Hematopoietic multipotent progenitor cell treated with erythropoietin and hydrocortisone succinate and interleukin-3 and kit ligand, for 17 days (in vitro differentiated cells): ENCODE results near the gene PRR3.

Experiments
- DNase-seq: peaks from one replicate; pipeline ENCODE4 v3.0.0-alpha.2; 2015; ENCODE audit warnings: low spot score

The PRR3 gene

DNA sequence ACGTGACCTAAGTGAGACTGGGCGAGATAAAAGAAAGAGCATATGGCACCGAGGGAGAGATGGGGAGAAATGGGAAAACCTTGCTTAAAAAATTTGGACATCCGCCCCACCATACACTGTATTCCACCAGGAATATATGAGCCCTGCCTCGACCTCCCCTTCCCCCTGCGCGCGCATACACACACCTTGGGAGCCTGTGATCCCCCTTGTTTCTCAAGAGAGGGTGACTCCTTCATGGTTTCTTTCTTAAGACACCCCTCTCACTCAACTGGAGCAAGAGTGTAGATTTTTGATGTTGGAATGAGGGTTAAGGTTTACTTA lies 14.6 kb downstream of the PRR3 start:
- no peak for DNase-seq

DNA sequence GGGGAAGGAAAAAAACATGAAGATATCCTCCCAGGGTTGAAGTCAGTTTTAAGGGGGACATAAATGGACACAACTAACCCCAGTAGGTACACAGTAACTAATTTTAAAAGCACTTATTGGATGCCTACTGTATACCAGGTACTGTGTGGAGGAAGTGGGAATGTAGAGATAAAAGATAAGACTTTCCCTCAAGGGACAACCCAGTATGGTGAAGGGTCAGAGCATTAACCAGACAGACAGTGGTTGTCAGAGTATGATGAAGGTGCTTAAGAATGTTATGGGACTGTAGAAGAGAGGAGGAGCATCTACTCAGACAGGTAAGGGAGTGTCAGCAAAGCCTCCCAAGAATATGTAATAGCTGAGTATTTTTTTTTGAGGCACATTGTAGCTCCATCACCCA lies 15.1 kb downstream of the PRR3 start:
- DNase-seq = no peak

DNA sequence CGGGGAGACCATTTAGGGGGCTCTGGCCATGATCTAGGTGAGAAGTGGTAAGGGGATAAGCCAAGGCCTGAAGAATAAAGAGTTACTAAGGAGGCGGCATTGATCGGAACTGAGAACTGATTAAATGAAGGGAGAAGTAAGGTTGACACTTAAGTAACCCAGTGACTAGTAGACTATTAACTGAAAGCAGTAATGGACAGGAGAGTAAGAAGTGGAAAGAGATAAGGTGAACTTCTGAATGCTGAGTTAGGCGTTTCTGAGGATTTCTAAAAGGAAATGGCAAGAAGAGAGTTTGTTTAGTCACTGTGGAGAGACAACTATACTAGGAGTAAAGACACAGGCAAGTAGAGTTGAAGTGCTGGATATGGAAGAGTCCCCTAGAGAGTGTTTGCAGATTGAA lies 16.0 kb downstream of the PRR3 start:
- no peak for DNase-seq

DNA sequence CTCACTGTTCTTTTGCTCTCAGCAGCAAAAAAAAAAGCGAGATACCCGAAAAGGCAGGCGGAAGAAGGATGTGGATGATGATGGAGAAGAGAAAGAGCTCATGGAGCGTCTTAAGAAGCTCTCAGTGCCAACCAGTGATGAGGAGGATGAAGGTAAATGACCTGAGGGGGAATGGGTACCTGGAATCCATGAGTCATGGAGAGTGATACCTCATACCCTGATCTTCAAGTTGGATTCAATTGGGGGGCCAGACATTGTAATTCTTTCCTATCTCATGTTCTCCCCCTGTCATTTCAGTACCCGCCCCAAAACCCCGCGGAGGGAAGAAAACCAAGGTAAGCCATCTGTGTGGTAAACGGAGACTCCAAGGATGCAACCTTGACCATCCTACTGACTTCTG lies 21.0 kb downstream of the PRR3 start:
- DNase-seq = no peak

DNA sequence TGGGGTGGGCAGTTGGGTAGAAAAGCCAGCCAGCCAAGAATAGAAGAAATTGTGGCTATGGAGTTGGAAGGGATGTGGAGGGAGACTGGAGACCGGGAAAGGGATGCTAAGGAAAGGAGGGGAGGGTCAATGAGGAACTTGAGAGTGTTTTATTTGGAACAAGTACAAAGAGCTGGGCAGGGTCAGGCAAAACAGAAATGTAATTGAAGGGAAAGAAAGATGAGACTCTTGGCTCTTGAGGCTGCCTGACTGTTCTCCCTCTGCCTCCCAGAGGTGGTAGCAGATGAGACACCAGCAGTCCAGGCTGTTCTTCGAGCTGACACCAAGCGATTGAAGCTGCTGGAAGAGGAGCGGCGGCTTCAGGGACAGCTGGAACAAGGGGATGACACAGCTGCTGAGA lies 26.8 kb downstream of the PRR3 start:
- DNase-seq = no peak

DNA sequence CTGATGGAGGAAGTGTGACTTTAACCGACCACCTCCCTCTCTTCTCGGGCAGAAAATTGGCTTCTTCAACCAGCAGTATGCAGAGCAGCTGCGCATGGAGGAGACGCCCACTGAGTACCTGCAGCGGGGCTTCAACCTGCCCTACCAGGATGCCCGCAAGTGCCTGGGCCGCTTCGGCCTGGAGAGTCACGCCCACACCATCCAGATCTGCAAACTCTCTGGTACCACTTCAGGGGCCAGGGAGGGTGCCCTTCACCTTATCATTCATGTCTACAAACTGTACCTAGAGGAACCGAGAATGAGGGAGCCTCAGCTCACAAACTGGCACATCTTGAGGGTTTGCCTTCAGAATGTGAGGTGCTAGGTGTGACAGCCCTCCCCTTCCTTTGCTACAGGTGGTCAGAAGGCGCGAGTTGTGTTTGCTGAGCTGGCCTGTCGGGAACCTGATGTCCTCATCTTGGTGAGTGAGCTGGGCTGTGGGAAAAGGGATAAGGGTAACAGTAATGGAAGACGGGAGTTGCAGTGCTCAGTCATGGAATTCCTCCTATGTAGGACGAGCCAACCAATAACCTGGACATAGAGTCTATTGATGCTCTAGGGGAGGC lies 32.8 kb downstream of the PRR3 start:
- no peak for DNase-seq

DNA sequence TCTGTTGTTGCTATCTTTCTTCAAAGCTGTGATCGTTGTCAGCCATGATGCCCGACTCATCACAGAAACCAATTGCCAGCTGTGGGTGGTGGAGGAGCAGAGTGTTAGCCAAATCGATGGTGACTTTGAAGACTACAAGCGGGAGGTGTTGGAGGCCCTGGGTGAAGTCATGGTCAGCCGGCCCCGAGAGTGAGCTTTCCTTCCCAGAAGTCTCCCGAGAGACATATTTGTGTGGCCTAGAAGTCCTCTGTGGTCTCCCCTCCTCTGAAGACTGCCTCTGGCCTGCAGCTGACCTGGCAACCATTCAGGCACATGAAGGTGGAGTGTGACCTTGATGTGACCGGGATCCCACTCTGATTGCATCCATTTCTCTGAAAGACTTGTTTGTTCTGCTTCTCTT lies 33.4 kb downstream of the PRR3 start:
- DNase-seq = no peak

DNA sequence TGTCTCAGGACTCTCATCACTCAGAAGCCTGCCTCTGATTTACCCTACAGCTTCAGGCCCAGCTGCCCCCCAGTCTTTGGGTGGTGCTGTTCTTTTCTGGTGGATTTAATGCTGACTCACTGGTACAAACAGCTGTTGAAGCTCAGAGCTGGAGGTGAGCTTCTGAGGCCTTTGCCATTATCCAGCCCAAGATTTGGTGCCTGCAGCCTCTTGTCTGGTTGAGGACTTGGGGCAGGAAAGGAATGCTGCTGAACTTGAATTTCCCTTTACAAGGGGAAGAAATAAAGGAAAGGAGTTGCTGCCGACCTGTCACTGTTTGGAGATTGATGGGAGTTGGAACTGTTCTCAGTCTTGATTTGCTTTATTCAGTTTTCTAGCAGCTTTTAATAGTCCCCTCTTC lies 33.9 kb downstream of the PRR3 start:
- DNase-seq = peak; percentile 63

DNA sequence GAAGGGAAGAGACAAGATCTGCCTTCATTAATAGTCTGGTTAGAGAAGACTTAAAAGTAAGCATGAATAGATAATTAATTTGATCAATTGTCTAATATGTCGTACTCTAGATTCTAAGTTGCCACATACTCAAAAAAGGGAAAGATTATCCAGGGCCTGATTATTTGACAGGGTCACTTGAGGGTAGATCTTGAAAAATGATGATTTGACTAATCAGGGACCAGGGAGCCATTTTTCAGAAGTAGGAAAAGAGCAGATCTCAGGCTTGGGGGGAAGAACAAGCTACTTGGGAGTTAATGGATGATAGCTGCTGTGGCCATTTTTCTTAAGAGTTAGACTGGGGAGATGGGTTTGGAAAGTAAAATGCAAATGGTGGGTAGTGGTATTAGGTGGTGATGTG lies 35.2 kb downstream of the PRR3 start:
- DNase-seq = no peak

DNA sequence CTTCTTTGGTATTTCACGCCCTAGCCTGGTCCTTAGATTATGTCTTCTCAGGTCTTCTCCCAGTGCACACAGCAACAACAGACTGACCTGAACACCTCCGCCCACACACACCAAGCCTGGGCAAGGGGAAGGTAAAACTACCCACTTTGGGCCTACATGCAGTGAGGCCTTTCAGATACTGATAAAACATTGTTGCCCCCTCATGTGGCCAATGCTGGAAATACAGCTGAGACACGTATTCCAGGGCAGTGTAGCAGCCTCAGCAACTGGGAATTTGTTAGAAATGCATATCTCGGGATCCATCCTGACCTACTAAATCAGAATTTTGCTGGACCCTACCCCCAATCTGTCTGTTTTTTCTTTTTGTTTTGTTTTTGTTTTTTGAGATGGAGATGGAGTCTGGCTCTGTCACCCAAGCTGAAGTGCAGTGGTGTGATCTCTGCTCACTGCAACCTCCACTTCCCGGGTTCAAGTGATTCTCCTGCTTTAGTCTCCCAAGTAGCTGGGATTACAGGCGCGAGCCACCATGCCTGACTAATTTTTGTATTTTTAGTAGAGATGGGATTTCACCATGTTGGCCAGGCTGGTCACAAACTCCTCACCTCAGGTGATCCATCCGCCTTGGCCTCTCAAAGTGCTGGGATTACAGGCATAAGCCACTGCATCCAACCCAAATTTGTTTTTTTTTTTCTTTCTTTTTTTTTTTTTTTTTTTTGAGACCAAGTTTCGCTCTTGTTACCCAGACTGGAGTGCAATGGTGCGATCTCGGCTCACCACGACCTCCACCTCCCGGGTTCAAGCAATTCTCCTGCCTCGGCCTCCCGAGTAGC lies 40.4 kb downstream of the PRR3 start:
- peak; percentile 89 for DNase-seq

DNA sequence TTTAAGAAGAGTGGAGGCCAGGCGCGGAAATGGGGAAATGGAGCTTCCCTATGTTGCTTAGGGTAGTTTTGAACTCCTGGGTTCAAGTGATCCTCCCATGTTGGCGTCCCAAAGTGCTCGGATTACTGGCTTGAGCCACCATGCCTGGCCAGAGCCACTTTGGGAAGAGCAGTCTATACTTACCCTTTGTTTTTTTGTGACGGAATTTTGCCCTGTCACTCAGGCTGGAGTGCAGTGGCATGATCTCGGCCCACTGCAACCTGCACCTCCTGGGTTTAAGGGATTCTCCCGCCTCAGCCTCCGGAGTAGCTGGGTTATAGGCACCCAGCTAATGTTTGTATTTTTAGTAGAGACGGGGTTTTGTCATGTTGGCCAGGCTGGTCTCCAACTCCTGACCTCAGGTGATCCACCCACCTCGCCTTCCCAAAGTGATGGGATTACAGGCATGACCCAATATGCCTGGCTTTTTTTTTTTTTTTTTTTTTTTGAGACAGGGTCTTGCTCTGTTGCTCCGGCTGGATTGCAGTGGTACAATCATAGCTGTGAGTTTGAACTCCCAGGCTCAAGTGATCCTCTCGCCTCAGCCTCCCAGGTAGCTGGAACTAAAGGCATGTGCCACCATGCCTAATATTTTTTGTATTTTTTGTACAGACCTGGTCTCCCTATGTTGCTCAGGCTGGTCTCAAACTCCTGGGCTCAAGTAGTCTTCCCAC lies 42.0 kb downstream of the PRR3 start:
- DNase-seq = no peak

DNA sequence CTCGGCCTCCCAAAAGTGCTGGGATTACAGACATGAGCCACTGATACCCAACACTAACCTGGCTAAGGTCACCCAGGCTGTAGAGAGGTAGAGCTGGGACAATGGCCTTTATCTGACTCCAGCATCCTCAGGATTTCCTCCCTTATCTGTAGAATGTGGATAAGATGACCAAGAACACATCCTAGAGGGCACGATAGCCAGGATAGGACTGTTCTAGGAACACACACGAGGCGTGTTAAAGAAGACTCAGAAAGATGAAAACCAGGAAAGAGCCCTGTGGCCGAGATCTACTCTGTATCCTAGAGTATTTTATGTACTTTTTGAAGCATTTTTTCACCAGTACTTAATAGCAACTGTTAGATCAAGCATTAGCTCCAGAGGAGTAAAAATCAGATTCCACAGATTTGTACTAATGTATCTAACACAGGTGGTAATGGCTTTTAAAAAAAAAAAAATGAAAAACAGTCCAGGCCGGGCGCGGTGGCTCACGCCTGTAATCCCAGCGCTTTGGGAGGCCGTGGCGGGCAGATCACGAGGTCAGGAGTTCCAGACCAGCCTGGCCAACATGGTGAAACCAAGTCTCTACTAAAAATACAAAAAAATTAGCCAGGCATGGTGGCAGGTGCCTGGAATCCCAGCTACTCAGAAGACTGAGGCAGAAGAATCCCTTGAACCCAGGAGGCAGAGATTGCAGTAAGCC lies 42.7 kb downstream of the PRR3 start:
- DNase-seq = no peak

DNA sequence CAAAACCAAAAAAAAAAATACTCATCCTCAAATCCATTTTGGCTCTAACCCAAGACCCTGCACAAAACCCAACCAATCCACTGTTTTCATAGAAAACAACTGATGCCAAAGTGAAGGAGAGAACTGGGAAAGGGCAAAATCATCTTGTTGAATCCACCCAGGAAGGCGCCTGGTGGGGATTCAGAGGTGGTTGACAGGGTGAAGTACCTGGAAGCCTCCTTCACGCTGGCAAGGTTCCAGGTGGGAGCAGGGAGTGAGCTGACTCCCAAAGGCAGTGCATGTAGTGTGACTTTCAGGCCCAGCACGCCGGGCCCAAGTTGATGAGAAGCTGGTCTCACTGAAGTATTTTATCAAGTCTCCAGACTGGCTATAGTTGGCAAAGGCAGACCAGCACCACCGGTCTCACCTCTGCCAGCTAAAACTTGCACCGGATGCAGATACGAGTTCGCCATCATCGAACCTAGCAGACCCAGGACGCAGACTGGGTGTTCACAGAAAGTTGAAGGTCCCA lies 43.4 kb downstream of the PRR3 start:
- DNase-seq = no peak

DNA sequence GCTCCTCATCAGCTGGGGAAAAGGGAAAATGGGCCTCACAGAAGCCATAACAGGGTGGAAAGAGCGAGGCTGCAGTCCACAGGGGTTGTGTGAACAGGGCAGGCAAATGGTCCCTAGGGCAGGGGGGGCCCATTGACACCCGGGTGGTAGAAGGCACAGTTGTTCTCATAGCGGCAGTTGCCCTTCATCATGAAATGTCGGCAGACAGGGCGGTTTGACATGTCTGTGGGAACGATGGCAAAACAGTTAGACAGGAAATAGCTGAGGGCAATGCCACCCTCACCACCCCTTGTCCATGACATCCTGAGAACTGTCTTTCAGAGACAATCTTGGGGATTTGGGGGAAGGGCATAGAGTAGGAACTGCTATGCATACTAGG lies 44.3 kb downstream of the PRR3 start:
- no peak for DNase-seq

DNA sequence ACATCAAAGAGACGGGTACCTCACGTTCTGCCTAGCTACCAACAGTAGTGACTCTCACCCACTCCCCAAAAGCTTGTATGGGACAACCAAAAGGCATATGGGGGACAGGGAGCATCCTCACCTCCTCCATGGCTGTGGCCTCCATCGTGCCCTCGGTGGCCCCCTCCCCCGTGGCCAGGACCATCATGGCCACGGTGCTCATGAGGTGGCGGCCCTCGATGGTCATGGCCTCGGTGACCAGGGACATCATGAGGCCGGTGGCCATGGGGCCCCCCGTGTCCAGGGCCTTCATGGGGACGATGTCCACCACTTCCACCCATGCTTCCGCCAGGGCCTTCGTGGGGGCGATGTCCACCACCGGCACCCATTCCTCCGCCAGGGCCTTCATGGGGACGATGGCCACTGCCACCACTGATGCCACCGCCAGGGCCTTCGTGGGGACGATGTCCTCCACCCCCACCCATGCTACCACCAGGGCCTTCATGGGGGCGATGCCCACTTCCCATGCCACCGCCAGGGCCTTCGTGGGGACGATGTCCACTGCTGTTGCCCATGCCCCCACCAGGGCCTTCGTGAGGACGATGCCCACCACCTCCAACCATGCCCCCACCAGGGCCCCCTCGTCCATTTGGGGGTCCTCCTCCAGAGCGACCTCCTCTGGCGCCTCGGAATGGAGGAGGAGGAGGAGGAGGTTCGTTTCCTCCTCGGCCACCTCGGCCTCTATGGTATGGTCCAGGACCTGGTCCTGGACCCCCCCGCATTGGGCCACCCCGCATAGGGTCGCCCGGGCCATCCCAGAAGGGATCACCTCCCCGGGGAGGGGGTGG lies 44.9 kb downstream of the PRR3 start:
- DNase-seq = no peak

DNA sequence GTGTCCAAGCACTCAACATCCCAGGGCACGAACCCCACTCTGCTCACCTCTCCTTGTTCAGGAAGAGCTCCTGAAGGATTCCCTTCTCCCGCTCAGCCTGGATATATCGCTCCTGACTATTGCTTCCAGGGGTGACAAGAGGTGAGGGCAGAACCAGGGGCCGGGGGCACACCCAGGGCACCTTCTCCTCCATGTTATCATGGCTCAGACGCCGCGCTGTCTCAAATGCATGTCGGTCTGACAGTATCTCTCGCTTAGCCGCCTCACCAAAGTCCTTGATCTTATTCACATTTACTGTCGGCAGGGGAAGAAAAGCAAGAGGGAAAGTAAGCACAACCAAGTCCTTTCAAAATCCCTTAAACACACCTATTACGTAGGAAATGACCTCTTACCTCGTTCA lies 46.9 kb downstream of the PRR3 start:
- DNase-seq = no peak

DNA sequence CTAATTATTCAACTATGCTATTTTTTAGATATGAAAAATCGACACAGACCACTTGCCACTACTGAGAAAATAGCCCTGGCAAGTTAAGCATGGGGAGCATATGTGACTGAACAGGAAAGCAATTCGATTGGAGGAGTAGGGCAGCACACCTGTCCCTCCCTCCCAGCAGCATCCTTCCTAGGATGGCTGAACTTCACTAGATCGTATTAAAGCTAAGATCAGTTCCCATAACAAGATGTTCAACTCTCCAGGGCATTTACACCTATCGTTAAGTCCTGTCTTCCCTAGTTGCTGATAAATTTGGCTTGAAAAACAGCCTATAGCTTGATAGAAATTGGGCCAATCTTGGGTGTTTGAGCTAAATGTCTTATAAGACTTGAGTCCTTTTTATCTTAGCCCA lies 53.0 kb downstream of the PRR3 start:
- DNase-seq = no peak

DNA sequence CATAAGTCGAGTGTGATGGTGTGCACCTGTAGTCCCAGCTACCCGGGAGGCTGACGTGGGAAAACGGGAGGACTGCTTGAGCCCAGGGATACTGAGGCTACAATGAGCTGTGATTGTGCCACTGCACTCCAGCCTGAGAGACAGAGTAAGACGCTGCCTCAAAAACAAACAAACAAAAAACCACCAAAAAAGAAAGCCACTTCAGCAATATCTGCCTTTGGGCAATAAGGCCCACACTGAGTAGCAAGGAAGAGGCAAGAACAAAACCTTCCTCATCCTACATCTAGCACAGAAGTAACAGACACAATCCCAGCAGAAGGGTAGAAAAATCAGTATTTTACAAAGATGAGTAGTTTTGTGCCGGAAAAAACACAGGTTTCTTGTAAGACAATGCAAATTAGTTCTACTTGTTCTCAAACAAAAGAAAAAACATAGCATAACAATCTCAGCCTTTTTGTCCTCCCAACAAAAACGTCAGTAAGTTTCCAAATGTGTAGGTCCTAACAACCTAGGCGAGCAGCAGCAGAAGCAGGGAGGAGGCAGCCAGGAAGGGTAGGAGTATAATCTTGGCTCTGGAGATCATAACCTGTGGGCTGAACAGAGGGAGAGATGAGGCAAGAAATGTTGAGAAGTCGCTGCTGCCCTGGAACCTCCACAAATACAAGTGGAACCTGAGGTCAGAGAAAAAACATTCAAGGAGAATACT lies 54.2 kb downstream of the PRR3 start:
- DNase-seq = peak; percentile 5

DNA sequence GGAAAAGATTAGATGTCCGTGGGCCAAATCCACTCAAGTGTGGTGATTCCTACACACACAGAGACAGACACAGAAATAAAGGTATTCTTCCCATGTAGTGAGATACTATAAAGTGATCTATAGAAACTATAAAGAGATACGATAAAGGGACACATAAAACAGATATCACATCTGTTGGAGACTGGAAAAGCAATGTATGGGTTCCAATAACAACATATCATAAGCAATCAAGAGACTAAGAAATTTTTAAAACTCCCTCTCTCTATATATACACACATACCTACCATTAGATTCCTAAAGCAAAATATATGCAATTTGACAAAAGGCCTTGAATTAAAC lies 54.7 kb downstream of the PRR3 start:
- no peak for DNase-seq

DNA sequence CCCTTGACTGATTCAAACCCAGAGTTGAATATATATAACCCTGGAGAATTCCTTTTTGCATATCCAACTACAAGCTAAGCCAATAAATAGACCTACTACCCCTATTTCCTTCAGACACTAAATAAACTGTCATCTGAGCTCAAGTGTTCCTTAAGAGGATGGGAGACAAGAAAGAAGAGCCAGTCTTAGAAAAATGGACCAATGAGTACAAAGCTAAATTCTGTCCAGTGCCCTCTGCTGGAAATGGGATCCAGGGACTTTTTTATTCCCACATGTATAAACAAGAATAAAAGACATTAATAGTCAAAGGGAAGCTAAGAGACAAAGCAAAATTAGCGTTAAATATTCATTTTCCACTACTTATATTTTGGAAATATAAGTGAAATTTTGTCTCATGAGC lies 55.1 kb downstream of the PRR3 start:
- peak; percentile 43 for DNase-seq

DNA sequence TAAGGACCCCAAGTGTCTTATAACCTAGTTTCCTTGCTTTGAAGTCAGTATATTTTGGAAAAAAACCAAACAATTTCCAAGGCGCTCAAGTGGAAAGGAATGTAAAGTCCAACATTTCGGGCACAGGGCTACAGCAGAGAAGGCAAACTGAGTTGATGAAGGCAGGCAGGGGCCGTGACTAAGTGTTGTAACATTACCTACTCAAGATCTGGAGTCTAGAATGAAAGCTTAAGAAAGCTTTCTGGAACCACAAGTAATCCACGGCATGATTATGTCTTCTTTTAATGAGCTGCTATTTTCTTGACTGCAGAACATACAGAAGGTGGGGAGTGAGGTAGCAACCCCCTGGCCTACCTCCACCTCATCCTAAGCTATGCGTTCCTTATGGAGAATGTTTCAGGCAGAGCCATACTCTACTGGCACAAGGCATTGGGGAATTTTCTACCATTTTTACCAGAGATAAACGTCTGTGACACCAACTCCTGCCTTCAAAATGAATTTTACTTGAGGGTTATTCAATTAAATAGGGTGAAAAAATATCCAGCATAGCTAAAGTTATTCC lies 55.7 kb downstream of the PRR3 start:
- peak; percentile 19 for DNase-seq
